B cell (primary cell): ENCODE results near the gene TEX13A. TPM values are rescaled to one million over a fixed set of nuclear protein-coding genes. Genes with fewer than 3 reads are reported as not detected.

ENCODE experiments used
- ATAC-seq: fragments of 200-7000 bp; cut with Tn5 transposase; one replicate; pipeline ENCODE4 v1.10.0; 2021; ENCODE audit warnings: low read depth, mild to moderate bottlenecking, moderate number of reproducible peaks, moderate library complexity
- CTCF ChIA-PET: fragments of 350-600 bp; sonication (Branson Sonifier 250); formaldehyde crosslinking; loops from one replicate; lab custom pipeline; 2021; ENCODE audit warnings: antibody characterized with exemption, inconsistent platforms; lab: Charles Lee
- POLR2A ChIA-PET: fragments of 350-600 bp; sonication (Branson Sonifier 250); formaldehyde crosslinking; loops from one replicate; lab custom pipeline; 2021; ENCODE audit warnings: antibody characterized with exemption; lab: Charles Lee
- DNase-seq: peaks from one replicate; pipeline ENCODE4 v3.0.0; 2013
- H2AFZ ChIP-seq: 2 replicates; pipeline ENCODE4 v1.6.1; 2012; ENCODE audit warnings: mild to moderate bottlenecking, low read depth, low read length; ENCODE audit not compliant: insufficient read depth, poor library complexity, severe bottlenecking
- H3K27ac ChIP-seq, 2 donors: 1 replicate in 1 of 2; 2 replicates in 1 of 2; pipeline ENCODE4 v1.5.1; 2012 to 2013; ENCODE audit warnings: low read length in 2 of 2, mild to moderate bottlenecking in 2 of 2, moderate library complexity in 1 of 2
- H3K27me3 ChIP-seq, 4 experiments: fragments of 200-600 bp in 1 of 4; sonication (generic) in 1 of 4; replicated peaks in 1 of 4; 1 replicate in 2 of 4; 2 replicates in 2 of 4; pipeline versions ENCODE4 v1.6.1 to v1.7.0; 2013 to 2016; ENCODE audit warnings: low read length in 3 of 4, mild to moderate bottlenecking in 2 of 4, mixed read lengths in 1 of 4, moderate library complexity in 1 of 4; ENCODE audit not compliant: insufficient read depth in 4 of 4, control insufficient read depth in 3 of 4; ENCODE audit errors: control extremely low read depth in 1 of 4
- H3K36me3 ChIP-seq, 2 experiments: replicated peaks in 1 of 2; 1 replicate in 1 of 2; 2 replicates in 1 of 2; pipeline versions ENCODE4 v1.6.1 to v1.7.1; 2013; ENCODE audit warnings: low read length in 1 of 2; ENCODE audit not compliant: insufficient read depth in 2 of 2, control insufficient read depth in 1 of 2; ENCODE audit errors: control extremely low read depth in 1 of 2, extremely low read depth in 1 of 2
- H3K4me1 ChIP-seq, 2 donors: fragments of 200-600 bp in 1 of 2; sonication (generic) in 1 of 2; 1 replicate in 1 of 2; 2 replicates in 1 of 2; pipeline versions ENCODE4 v1.5.1 to v1.6.1; 2013 to 2017; ENCODE audit warnings: low read length in 2 of 2; ENCODE audit not compliant: control insufficient read depth in 2 of 2, insufficient read depth in 2 of 2
- H3K4me2 ChIP-seq: replicated peaks from 2 replicates; pipeline ENCODE3; 2012; ENCODE audit warnings: mild to moderate bottlenecking, low read depth, low read length; ENCODE audit not compliant: poor library complexity, severe bottlenecking
- H3K4me3 ChIP-seq, 5 experiments: fragments of 200-600 bp in 1 of 5; sonication (generic) in 1 of 5; 1 replicate in 3 of 5; 2 replicates in 2 of 5; pipeline versions ENCODE4 v1.5.1 to v1.7.0; 2011 to 2016; ENCODE audit warnings: low read length in 4 of 5, mild to moderate bottlenecking in 4 of 5, low read depth in 2 of 5, control low read depth in 1 of 5, moderate library complexity in 1 of 5; ENCODE audit not compliant: insufficient read depth in 1 of 5; ENCODE audit errors: control extremely low read depth in 1 of 5, extremely low read depth in 1 of 5
- H3K79me2 ChIP-seq: fragments of 200-600 bp; sonication (generic); one replicate; pipeline ENCODE4 v1.6.0; 2016; ENCODE audit warnings: low read length; ENCODE audit not compliant: control insufficient read depth, insufficient read depth
- H3K9ac ChIP-seq: fragments of 200-600 bp; sonication (generic); 2 replicates; pipeline ENCODE4 v1.6.1; 2017; ENCODE audit warnings: mild to moderate bottlenecking, low read length, moderate library complexity
- H3K9me3 ChIP-seq, 3 donors: one replicate each; pipeline versions ENCODE4 v1.6.1 to v1.7.1; 2013; ENCODE audit warnings: low read length in 2 of 3; ENCODE audit not compliant: control insufficient read depth in 2 of 3, insufficient read depth in 1 of 3; ENCODE audit errors: control extremely low read depth in 1 of 3
- H4K20me1 ChIP-seq: 2 replicates; pipeline ENCODE4 v1.6.0; 2012; ENCODE audit warnings: mild to moderate bottlenecking, low read length; ENCODE audit not compliant: insufficient read depth, control insufficient read depth, poor library complexity, severe bottlenecking
- H3K27ac Mint-ChIP-seq: one replicate; pipeline ENCODE4 v1.8.0; 2021; ENCODE audit warnings: mixed read lengths
- H3K27me3 Mint-ChIP-seq: one replicate; pipeline ENCODE4 v1.8.0; 2021; ENCODE audit warnings: mixed read lengths
- H3K4me1 Mint-ChIP-seq: one replicate; pipeline ENCODE4 v1.8.0; 2021; ENCODE audit warnings: mixed read lengths
- H3K4me3 Mint-ChIP-seq: one replicate; pipeline ENCODE4 v1.8.0; 2021; ENCODE audit warnings: mixed read lengths
- H3K9me3 Mint-ChIP-seq: one replicate; pipeline ENCODE4 v1.8.0; 2022; ENCODE audit warnings: mixed read lengths; ENCODE audit not compliant: insufficient read depth
- CTCF ChIP-seq: fragments of 200-600 bp; IDR thresholded peaks from one replicate; pipeline ENCODE4 v1.8.0; 2022; ENCODE audit warnings: antibody characterized with exemption, mild to moderate bottlenecking
- EZH2 ChIP-seq: IDR thresholded peaks from 2 replicates; pipeline ENCODE4 v1.6.1; 2012; ENCODE audit warnings: borderline replicate concordance, low read depth, mild to moderate bottlenecking, moderate library complexity, low read length; ENCODE audit not compliant: insufficient read depth, poor library complexity, severe bottlenecking
- WGBS: methylation state at CpG from one replicate; pipeline ENCODE4 v1.1.5; 2013; ENCODE audit warnings: missing lambda C conversion rate; ENCODE audit not compliant: insufficient coverage; 5-methylcytosine and 5-hydroxymethylcytosine counted together
- intact Hi-C: fragments of 100-400 bp; cut with micrococcal nuclease; formaldehyde crosslinking; loops from one replicate; pipeline ENCODE4 v1.10.0; 2022
- polyA plus RNA-seq: library from polyadenylated mRNA; depleted of rRNA; stranded (reverse); fragments of >200 nt; gene quantifications from 2 replicates; pipeline ENCODE4 v1.2.3, GENCODE V29; 2012
- total RNA-seq, 2 donors: library from RNA; stranded (reverse); fragments of 120-200 nt in 1 of 2; gene quantifications; 1 replicate in 1 of 2; 2 replicates in 1 of 2; pipeline versions ENCODE4 v1.2.3 to v1.2.4, GENCODE V29; 2013 to 2022

Gene TEX13A
- total and polyA plus RNA-seq, 2 donors (not counting 1 experiment from before 2014, with no cell fraction given), result not detected

- no peak for TF ChIP-seq CTCF
- no peak for TF ChIP-seq EZH2
- CTCF ChIA-PET, result interaction anchor here (1.0 kb wide), 1 partner anchor 39 kb away, joined by 3 read pairs; no protein-coding TSS in a partner anchor
- DNase-seq, result no peak
- Histone ChIP-seq H3K27ac (no peak overlapping the region), H3K79me2 (no peaks in the 10 kb centered on the region), H4K20me1 (no peaks in the 10 kb centered on the region), H3K4me2 (no peak overlapping the region), H3K4me3 (no peak overlapping the region), H3K36me3 (no peaks in the 10 kb centered on the region), H3K27me3 (no peaks in the 10 kb centered on the region), H3K4me1 (no peaks in the 10 kb centered on the region), H3K9ac (no peak overlapping the region), H2AFZ (no peak overlapping the region), H3K9me3 (no peaks in the 10 kb centered on the region)
- Mint-ChIP-seq H3K27ac (no peak overlapping the region), H3K4me3 (no peak overlapping the region), H3K27me3 (no peaks in the 10 kb centered on the region), H3K4me1 (no peaks in the 10 kb centered on the region), H3K9me3 (no peaks in the 10 kb centered on the region)
- no CpG with 5 or more reads among the region's 3 CpGs for WGBS
- POLR2A ChIA-PET, result no interaction called here
- intact Hi-C loops, result no loop called here
- ATAC-seq, result no peak
Measured at GRCh38 chrX:105229146-105229545, 8.7 kb upstream of the TEX13A start.

DNA sequence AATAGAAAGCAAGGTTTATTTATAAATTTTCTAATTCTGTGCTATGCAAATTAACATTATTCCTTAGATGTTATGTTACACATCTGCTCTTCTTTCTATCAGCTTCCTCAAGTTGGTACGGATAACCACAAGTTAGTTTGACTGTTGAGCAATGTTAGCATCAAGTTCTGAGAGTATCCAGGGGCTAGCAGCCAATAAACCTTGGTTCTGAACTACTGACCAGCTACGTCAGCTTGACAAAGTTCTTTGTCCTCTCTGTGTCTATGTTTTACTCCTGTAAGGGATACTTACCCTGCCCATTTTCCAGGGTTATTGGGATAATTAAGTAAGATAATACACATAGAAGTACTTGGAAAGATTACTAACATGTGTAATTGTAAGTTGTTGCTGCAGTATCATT is 8.1 kb upstream of the TEX13A start:
- ATAC-seq, result no peak
- Histone ChIP-seq H3K9ac (no peak overlapping the region), H3K4me2 (no peak overlapping the region), H3K4me1 (no peaks in the 10 kb centered on the region), H3K4me3 (no peak overlapping the region), H3K36me3 (no peaks in the 10 kb centered on the region), H2AFZ (no peak overlapping the region), H3K9me3 (no peaks in the 10 kb centered on the region), H3K27me3 (no peaks in the 10 kb centered on the region), H3K27ac (no peak overlapping the region), H3K79me2 (no peaks in the 10 kb centered on the region), H4K20me1 (no peaks in the 10 kb centered on the region)
- ChIA-PET POLR2A (no interaction called here), CTCF (interaction anchor here (1.0 kb wide), 1 partner anchor 38 kb away, joined by 3 read pairs; no protein-coding TSS in a partner anchor)
- intact Hi-C loops, result no loop called here
- H3K4me3 Mint-ChIP-seq, result no peak overlapping the region
- no peaks in the 10 kb centered on the region for H3K4me1 Mint-ChIP-seq
- no peak for TF ChIP-seq CTCF
- TF ChIP-seq EZH2, result no peak
- no peaks in the 10 kb centered on the region for H3K9me3 Mint-ChIP-seq
- no CpG with 5 or more reads among the region's 2 CpGs for WGBS
- no peak for DNase-seq
- no peaks in the 10 kb centered on the region for H3K27me3 Mint-ChIP-seq
- no peak overlapping the region for H3K27ac Mint-ChIP-seq
